Thyroid gland (tissue), 4 donors: ENCODE results near the gene SLC15A5. TPM values are rescaled to one million over a fixed set of nuclear protein-coding genes. Genes with fewer than 3 reads are reported as not detected.

Experiments used
- DNase-seq, 2 donors: peaks; one replicate each; pipeline ENCODE4 v3.0.0-alpha.2; 2019
- H3K27ac ChIP-seq, 3 donors: fragments of 200-600 bp; sonication (generic); 1 replicate in 2 of 3; 2 replicates in 1 of 3; pipeline ENCODE4 v1.5.1; 2016 to 2019; ENCODE audit warnings: mild to moderate bottlenecking in 1 of 3, moderate library complexity in 1 of 3
- H3K27me3 ChIP-seq: fragments of 200-600 bp; sonication (generic); one replicate; pipeline ENCODE4 v1.5.1; 2019
- H3K36me3 ChIP-seq, 2 donors: fragments of 200-600 bp; sonication (generic); one replicate each; pipeline ENCODE4 v1.5.1; 2016 to 2019
- H3K4me1 ChIP-seq, 2 donors: fragments of 200-600 bp; sonication (generic); one replicate each; pipeline ENCODE4 v1.5.1; 2017 to 2019
- H3K4me3 ChIP-seq, 3 donors: fragments of 200-600 bp; sonication (generic); replicated peaks in 1 of 3; 1 replicate in 2 of 3; 2 replicates in 1 of 3; pipeline ENCODE4 v1.5.1; 2016; ENCODE audit warnings: mild to moderate bottlenecking in 1 of 3
- H3K9me3 ChIP-seq: fragments of 200-600 bp; sonication (generic); one replicate; pipeline ENCODE4 v1.5.1; 2017
- CTCF ChIP-seq, 6 experiments: fragments of 200-600 bp in 3 of 6; fragments of 450-650 bp in 3 of 6; sonication (generic) in 3 of 6; IDR thresholded peaks; one replicate each; pipeline ENCODE4 v1.5.1; 2016 to 2019; ENCODE audit warnings: antibody characterized with exemption in 6 of 6, mild to moderate bottlenecking in 2 of 6, inconsistent platforms in 1 of 6, moderate library complexity in 1 of 6
- POLR2A ChIP-seq, 2 donors: fragments of 450-650 bp; IDR thresholded peaks; one replicate each; pipeline ENCODE4 v1.6.1; 2017; ENCODE audit warnings: antibody characterized with exemption in 2 of 2, mild to moderate bottlenecking in 2 of 2, moderate library complexity in 1 of 2
- WGBS, 2 donors: methylation state at CpG; one replicate each; pipeline ENCODE4 v1.1.5; 2017; 5-methylcytosine and 5-hydroxymethylcytosine counted together
- intact Hi-C: fragments of 100-400 bp; cut with DNase I; formaldehyde crosslinking; loops from one replicate; pipeline ENCODE4 v1.15.1; 2023
- total RNA-seq, 4 donors: library from RNA; depleted of rRNA; stranded (reverse); fragments of >200 nt; gene quantifications; one replicate each; pipeline ENCODE4 v1.2.3, GENCODE V29; 2016

SLC15A5 gene
- total RNA-seq, 4 donors from 2014 or later = not detected

GRCh38 chr12:16300122-16300521, 22.6 kb upstream of the SLC15A5 start:
- no peak for DNase-seq
- no peaks in the 10 kb centered on the region for H3K27me3 ChIP-seq
- no peak overlapping the region for H3K4me3 ChIP-seq
- H3K4me1 ChIP-seq = no peaks in the 10 kb centered on the region
- intact Hi-C loops = no loop called here
- 23 to 30% methylated on average over 1 of the region's 1 CpG for WGBS, 2 donors
- TF ChIP-seq CTCF (IDR thresholded peaks at IDR 0.05) (no peak), POLR2A (IDR thresholded peaks at IDR 0.05) (no peak)
- no peaks in the 10 kb centered on the region for H3K36me3 ChIP-seq
- H3K27ac ChIP-seq = no peak overlapping the region
- no peaks in the 10 kb centered on the region for H3K9me3 ChIP-seq

GRCh38 chr12:16299403-16299802, 21.9 kb upstream of the SLC15A5 start:
- Histone ChIP-seq H3K4me1 (no peaks in the 10 kb centered on the region), H3K4me3 (no peak overlapping the region), H3K27ac (no peak overlapping the region), H3K9me3 (no peaks in the 10 kb centered on the region), H3K27me3 (no peaks in the 10 kb centered on the region), H3K36me3 (no peaks in the 10 kb centered on the region)
- 67 to 70% methylated on average over 2 of the region's 2 CpGs for WGBS, 2 donors
- intact Hi-C loops = no loop called here
- TF ChIP-seq CTCF (IDR thresholded peaks at IDR 0.05) (no peak), POLR2A (IDR thresholded peaks at IDR 0.05) (no peak)
- DNase-seq = no peak

- H3K4me1 ChIP-seq = no peaks in the 10 kb centered on the region
- 57 to 71% methylated on average over 1 of the region's 1 CpG for WGBS, 2 donors
- TF ChIP-seq CTCF (IDR thresholded peaks at IDR 0.05) = no peak
- no peak for TF ChIP-seq POLR2A (IDR thresholded peaks at IDR 0.05)
These were observed 20.0 kb upstream of the SLC15A5 start for GRCh38 chr12:16297521-16297920.

GRCh38 chr12:16294376-16294956, 17.0 kb upstream of the SLC15A5 start:
- no peaks in the 10 kb centered on the region for H3K9me3 ChIP-seq
- H3K36me3 ChIP-seq = no peaks in the 10 kb centered on the region
- no peak for TF ChIP-seq POLR2A (IDR thresholded peaks at IDR 0.05)
- no peak for TF ChIP-seq CTCF (IDR thresholded peaks at IDR 0.05)
- no peak for DNase-seq
- no peak overlapping the region for H3K27ac ChIP-seq
- H3K4me3 ChIP-seq = no peak overlapping the region
- no peaks in the 10 kb centered on the region for H3K4me1 ChIP-seq
- WGBS, 2 donors = 32 to 33% methylated on average over 1 of the region's 1 CpG
- no peaks in the 10 kb centered on the region for H3K27me3 ChIP-seq
- intact Hi-C loops = no loop called here

More at GRCh38 chr12:16297521-16297920, 20.0 kb upstream of the SLC15A5 start:
- Histone ChIP-seq H3K4me3 (no peak overlapping the region), H3K27me3 (no peaks in the 10 kb centered on the region), H3K27ac (no peak overlapping the region), H3K9me3 (no peaks in the 10 kb centered on the region), H3K36me3 (no peaks in the 10 kb centered on the region)
- intact Hi-C loops = no loop called here
- DNase-seq = no peak

- Histone ChIP-seq H3K36me3 (no peaks in the 10 kb centered on the region), H3K9me3 (no peaks in the 10 kb centered on the region), H3K27ac (no peak overlapping the region), H3K4me1 (no peaks in the 10 kb centered on the region), H3K27me3 (no peaks in the 10 kb centered on the region), H3K4me3 (no peak overlapping the region)
- DNase-seq = no peak
- no peak for TF ChIP-seq CTCF (IDR thresholded peaks at IDR 0.05)
- TF ChIP-seq POLR2A (IDR thresholded peaks at IDR 0.05) = no peak
- 83 to 86% methylated on average over 4 of the region's 4 CpGs for WGBS, 2 donors
- intact Hi-C loops = no loop called here
These were observed 13.5 kb upstream of the SLC15A5 start for GRCh38 chr12:16291032-16291431.
